ENCODE results near the gene ALK.

GRCh38 chr2:29878898-29879297 lies 42.5 kb downstream of the ALK start:
- TF ChIP-seq CTCF (IDR thresholded peaks at IDR 0.05) (no peak), POLR2A (IDR thresholded peaks at IDR 0.05) (no peak)
